ENCODE measurements around the gene ADGRL4.
"Not testable (repeated sequence)": the region's sequence is repeated elsewhere in the genome, so short reads cannot be mapped to it uniquely, and the experiment has no call there.

The ADGRL4 gene

GRCh38 chr1:78880223-78880622 is 126.3 kb downstream of the ADGRL4 start:
- no peak for TF ChIP-seq CTCF (conservative IDR thresholded peaks at IDR 0.05; ENCODE audit: low read depth)

GRCh38 chr1:78875986-78876385 is 130.5 kb downstream of the ADGRL4 start:
- DNase-seq (ENCODE audit: low spot score); POLR2A ChIA-PET (ENCODE audit: low non-redundant PET); CTCF ChIA-PET; H3K27ac ChIP-seq: not testable (repeated sequence)

More at GRCh38 chr1:78880223-78880622, 126.3 kb downstream of the ADGRL4 start:
- ChIA-PET POLR2A (ENCODE audit: low non-redundant PET) (no interaction called here), CTCF (no interaction called here)
- no peak overlapping the region for H3K27ac ChIP-seq
- DNase-seq (ENCODE audit: low spot score): no peak

DNA sequence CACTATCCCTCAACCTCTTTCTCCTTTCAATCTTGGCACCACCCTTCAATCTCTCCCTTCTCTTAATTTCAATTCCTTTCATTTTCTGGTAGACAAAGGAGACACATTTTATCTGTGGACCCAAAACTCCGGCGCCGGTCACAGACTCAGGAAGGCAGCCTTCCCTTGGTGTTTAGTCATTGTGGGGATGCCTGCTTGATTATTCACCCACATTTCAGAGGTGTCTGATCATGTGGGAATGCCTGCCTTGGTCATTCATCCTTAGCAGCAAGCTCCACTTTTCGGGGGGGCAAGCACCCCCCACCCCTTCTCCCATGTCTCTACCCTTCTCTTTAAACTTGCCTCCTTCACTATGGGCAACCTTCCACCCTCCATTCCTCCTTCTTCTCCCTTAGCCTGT is 133.7 kb downstream of the ADGRL4 start:
- POLR2A ChIA-PET (ENCODE audit: low non-redundant PET); H3K27ac ChIP-seq; CTCF ChIA-PET: not testable (repeated sequence)
- DNase-seq (ENCODE audit: low spot score): peak; percentile 15

DNA sequence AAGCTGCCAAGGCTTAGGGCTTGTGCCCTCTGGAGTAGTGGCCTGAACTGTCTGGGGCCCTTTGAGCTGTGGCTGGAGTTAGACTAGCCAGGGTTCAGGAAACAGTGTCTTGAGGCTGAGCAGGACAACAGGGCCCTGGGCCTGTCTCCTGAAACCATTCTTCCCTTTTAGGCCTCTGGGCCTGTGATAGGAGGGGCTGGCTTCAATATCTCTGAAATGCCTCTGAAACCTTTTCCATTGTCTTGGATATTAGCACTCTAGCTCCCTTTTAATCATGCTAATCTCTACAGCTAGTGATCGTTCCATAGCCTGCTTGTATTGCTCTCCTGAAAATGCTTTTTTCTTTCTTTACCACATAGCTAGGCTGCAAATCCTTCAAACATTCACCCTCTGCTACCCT is 135.3 kb downstream of the ADGRL4 start:
- ChIA-PET CTCF (no interaction called here), POLR2A (ENCODE audit: low non-redundant PET) (no interaction called here)
- no peak overlapping the region for H3K27ac ChIP-seq
- no peak for TF ChIP-seq CTCF (conservative IDR thresholded peaks at IDR 0.05; ENCODE audit: low read depth)
- DNase-seq (ENCODE audit: low spot score): no peak

DNA sequence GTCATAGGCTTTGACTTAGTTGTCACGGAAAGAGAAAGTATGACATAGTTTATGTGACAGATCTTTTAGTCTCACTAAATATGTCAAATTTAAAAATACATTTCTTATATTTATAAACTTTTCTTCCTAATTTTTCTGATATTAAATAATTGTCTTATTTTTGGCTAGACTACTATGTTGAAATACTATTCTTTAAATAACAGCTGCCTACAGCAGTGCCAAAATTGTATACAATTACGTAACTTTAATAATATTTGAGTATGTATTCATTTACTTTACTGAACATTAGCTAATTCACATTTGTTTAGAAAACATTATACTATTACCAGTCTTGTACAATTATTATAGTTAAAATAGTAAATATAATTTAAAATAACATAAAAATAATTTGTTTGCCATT is 137.4 kb downstream of the ADGRL4 start:
- no peak for DNase-seq (ENCODE audit: low spot score)
- CTCF ChIA-PET: no interaction called here
- POLR2A ChIA-PET (ENCODE audit: low non-redundant PET): no interaction called here
- TF ChIP-seq CTCF (conservative IDR thresholded peaks at IDR 0.05; ENCODE audit: low read depth): no peak
- no peak overlapping the region for H3K27ac ChIP-seq

DNA sequence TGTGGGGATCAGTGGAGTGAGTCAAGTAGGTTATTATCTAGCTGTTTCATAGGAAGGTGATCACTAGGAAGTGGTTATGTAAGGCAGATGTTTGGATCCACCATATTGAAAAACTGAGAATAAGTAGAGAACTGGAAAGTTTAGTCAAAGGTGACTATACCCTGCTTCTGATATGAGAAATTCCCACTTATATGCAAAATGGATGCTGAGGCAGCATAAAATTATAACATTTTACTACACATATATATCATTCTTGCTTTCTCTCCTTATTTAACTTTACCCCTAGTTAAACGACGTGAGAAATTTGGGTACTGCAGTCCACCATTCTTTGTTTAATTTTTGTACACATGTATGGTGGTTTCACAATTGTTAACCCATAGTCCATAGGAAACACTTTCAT is 142.4 kb downstream of the ADGRL4 start:
- no peak for TF ChIP-seq CTCF (conservative IDR thresholded peaks at IDR 0.05; ENCODE audit: low read depth)
- ChIA-PET CTCF (no interaction called here), POLR2A (ENCODE audit: low non-redundant PET) (no interaction called here)
- no peak overlapping the region for H3K27ac ChIP-seq
- DNase-seq (ENCODE audit: low spot score): no peak

DNA sequence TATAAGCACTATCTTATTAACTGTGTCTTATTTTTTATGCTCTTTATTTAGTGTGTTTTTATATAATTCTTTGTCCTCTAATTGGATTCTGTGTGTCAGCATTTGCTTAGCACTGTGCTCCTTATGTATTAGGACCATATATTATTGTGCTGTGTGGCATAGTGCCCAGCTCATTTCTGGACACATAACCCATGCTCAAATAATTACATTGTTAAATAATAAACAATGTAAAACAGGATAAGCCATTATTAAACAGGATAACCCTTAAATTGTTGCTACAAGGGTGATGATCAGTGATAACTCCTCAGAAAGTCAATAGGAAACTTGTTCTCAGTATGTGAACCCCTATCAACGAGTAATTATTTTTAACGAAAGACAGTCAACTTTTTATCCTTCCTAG is 150.4 kb downstream of the ADGRL4 start:
- TF ChIP-seq CTCF (conservative IDR thresholded peaks at IDR 0.05; ENCODE audit: low read depth): no peak
- POLR2A ChIA-PET (ENCODE audit: low non-redundant PET): no interaction called here
- no peak overlapping the region for H3K27ac ChIP-seq
- no peak for DNase-seq (ENCODE audit: low spot score)
- CTCF ChIA-PET: no interaction called here

DNA sequence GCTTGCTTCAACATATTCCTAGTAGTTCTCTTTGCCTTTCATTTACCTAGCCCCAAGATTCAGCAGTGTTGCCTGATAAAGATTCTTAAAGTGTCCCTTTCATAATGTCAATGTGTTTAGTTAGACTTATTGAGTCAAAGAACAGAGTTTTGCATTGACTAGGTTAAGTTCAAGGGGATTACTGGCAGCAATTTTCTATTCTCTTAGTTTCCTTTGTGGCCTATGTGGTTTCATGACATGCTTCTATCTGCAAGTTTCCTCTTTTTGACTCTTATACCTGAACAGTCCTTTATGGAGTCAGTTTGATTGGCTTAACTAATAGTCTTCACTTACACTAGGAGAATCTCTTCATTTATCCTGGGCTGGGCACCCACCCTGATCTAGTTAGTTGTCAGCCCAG is 151.3 kb downstream of the ADGRL4 start:
- ChIA-PET POLR2A (ENCODE audit: low non-redundant PET) (no interaction called here), CTCF (no interaction called here)
- no peak for DNase-seq (ENCODE audit: low spot score)
- no peak overlapping the region for H3K27ac ChIP-seq
- TF ChIP-seq CTCF (conservative IDR thresholded peaks at IDR 0.05; ENCODE audit: low read depth): no peak

Data from RWPE1 (cell line).